Lower lobe of right lung (tissue), 2 donors: ENCODE data around the gene CELF2. TPM values are rescaled to one million over a fixed set of nuclear protein-coding genes. Genes with fewer than 3 reads are reported as not detected.

Experiments used
- ATAC-seq, 2 donors: fragments of 200-7000 bp; cut with Tn5 transposase; one replicate each; pipeline ENCODE4 v1.9.1; 2020 to 2022; ENCODE audit warnings: mild to moderate bottlenecking in 2 of 2, moderate library complexity in 2 of 2
- DNase-seq: peaks from one replicate; pipeline ENCODE4 v3.0.0-alpha.2; 2020
- H3K27ac ChIP-seq: fragments of 200-600 bp; one replicate; pipeline ENCODE4 v1.8.0; 2022
- H3K27me3 ChIP-seq: fragments of 200-600 bp; one replicate; pipeline ENCODE4 v1.8.0; 2022; ENCODE audit warnings: low read depth
- H3K36me3 ChIP-seq: fragments of 200-600 bp; one replicate; pipeline ENCODE4 v1.8.0; 2022; ENCODE audit warnings: mild to moderate bottlenecking
- H3K4me1 ChIP-seq: fragments of 200-600 bp; one replicate; pipeline ENCODE4 v1.8.0; 2022
- H3K4me3 ChIP-seq: fragments of 200-600 bp; one replicate; pipeline ENCODE4 v1.8.0; 2022; ENCODE audit warnings: mild to moderate bottlenecking
- H3K9me3 ChIP-seq: fragments of 200-600 bp; one replicate; pipeline ENCODE4 v1.8.0; 2022
- intact Hi-C: fragments of 100-400 bp; cut with DNase I; formaldehyde crosslinking; loops from one replicate; pipeline ENCODE4 v1.11.0; 2022
- total RNA-seq: library from RNA; stranded (reverse); fragmentation: NEBNext Ultra II Directional; extraction: Animal tissue kit (Norgen Biotek cat#: 25700); gene quantifications from one replicate; pipeline ENCODE4 v1.2.1, GENCODE V29; 2021
- TF ChIP-seq, protein P1 (sequence below): fragments of 200-600 bp; IDR thresholded peaks from one replicate; pipeline ENCODE4 v1.8.0; 2022; ENCODE audit warnings: antibody characterized with exemption, mild to moderate bottlenecking
- donor health status: DM: no; HTN: yes; CAD: no; lungs with severe emphysema.

Gene CELF2
- total RNA-seq, 1 donor from 2014 or later = 106 TPM

DNA sequence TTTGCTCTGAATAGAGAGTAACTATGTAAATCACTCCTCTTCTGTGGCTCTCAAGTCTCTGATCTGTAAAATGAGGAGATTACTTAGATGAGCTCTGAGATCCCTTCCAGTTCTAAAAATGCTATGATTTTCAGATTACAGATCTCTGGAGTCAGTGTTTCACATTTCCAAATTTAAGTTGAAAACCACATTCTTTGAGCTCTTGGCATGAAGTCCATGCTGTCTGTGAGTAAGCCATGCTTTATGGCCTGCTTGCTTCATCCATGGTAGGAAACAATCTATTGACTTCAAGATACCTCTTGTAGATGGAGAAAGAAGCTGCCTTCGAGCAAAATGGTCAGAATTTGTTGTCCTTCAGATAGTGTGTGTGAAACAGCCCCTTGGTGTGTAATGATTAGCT, 64.9 kb downstream of the CELF2 start:
- no peak for ATAC-seq
- TF ChIP-seq, protein P1, sequence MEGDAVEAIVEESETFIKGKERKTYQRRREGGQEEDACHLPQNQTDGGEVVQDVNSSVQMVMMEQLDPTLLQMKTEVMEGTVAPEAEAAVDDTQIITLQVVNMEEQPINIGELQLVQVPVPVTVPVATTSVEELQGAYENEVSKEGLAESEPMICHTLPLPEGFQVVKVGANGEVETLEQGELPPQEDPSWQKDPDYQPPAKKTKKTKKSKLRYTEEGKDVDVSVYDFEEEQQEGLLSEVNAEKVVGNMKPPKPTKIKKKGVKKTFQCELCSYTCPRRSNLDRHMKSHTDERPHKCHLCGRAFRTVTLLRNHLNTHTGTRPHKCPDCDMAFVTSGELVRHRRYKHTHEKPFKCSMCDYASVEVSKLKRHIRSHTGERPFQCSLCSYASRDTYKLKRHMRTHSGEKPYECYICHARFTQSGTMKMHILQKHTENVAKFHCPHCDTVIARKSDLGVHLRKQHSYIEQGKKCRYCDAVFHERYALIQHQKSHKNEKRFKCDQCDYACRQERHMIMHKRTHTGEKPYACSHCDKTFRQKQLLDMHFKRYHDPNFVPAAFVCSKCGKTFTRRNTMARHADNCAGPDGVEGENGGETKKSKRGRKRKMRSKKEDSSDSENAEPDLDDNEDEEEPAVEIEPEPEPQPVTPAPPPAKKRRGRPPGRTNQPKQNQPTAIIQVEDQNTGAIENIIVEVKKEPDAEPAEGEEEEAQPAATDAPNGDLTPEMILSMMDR = no peak

GRCh38 chr10:11083051-11083450, 65.4 kb downstream of the CELF2 start:
- intact Hi-C loops = no loop called here
- DNase-seq (no peak), ATAC-seq (no peak)
- no peak overlapping the region for H3K27ac ChIP-seq
- H3K27me3 ChIP-seq = no peaks in the 10 kb centered on the region
- TF ChIP-seq, protein P1 = no peak
- H3K36me3 ChIP-seq = no peaks in the 10 kb centered on the region
- H3K9me3 ChIP-seq = no peaks in the 10 kb centered on the region
- H3K4me1 ChIP-seq = peaks cover 16% of the 10 kb centered on the region
- H3K4me3 ChIP-seq = no peak overlapping the region

More for the DNA sequence above, 64.9 kb downstream of the CELF2 start:
- Histone ChIP-seq H3K9me3 (no peaks in the 10 kb centered on the region), H3K36me3 (no peaks in the 10 kb centered on the region), H3K27ac (no peak overlapping the region), H3K4me1 (peaks cover 16% of the 10 kb centered on the region), H3K4me3 (no peak overlapping the region), H3K27me3 (no peaks in the 10 kb centered on the region)
- DNase-seq = no peak
- intact Hi-C loops = no loop called here

DNA sequence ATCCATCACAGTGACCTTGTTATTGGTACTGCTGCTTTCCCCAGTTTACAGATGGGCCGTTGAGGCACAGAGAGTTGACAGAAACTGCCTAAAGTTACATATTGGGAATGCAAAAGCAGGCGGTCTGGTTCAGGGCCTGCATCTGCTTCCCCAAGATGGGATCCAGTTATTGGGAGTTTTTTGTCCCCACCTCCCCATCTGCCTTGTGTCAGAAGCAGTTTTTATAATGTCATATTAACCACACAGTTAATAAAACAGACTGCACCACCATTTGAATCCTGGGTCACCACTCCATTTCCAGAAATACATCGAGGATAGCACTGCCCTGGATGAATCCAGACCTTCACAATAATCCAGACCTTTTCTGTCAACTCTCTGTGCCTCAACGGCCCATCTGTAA, 67.9 kb downstream of the CELF2 start:
- Histone ChIP-seq H3K9me3 (no peaks in the 10 kb centered on the region), H3K36me3 (no peaks in the 10 kb centered on the region), H3K4me1 (peaks cover 15% of the 10 kb centered on the region), H3K27me3 (no peaks in the 10 kb centered on the region), H3K4me3 (no peak overlapping the region), H3K27ac (no peak overlapping the region)
- TF ChIP-seq, protein P1 = no peak
- DNase-seq (no peak), ATAC-seq (no peak)
- intact Hi-C loops = no loop called here

GRCh38 chr10:11086177-11086840, 68.6 kb downstream of the CELF2 start:
- Histone ChIP-seq H3K4me3 (no peak overlapping the region), H3K27ac (no peak overlapping the region), H3K36me3 (no peaks in the 10 kb centered on the region), H3K4me1 (peaks cover 9% of the 10 kb centered on the region), H3K27me3 (no peaks in the 10 kb centered on the region), H3K9me3 (no peaks in the 10 kb centered on the region)
- intact Hi-C loops = no loop called here
- TF ChIP-seq, protein P1 = no peak
- DNase-seq = no peak
- ATAC-seq = peak; percentile 71 to 72

- TF ChIP-seq, protein P1 = no peak
- Histone ChIP-seq H3K27ac (no peak overlapping the region), H3K27me3 (no peaks in the 10 kb centered on the region), H3K4me3 (no peak overlapping the region), H3K4me1 (peaks cover 9% of the 10 kb centered on the region), H3K36me3 (no peaks in the 10 kb centered on the region), H3K9me3 (no peaks in the 10 kb centered on the region)
- DNase-seq (no peak), ATAC-seq (no peak)
- intact Hi-C loops = no loop called here
Measured at GRCh38 chr10:11087372-11087771, 69.7 kb downstream of the CELF2 start.
